OCI-LY1 (cell line): ENCODE measurements around the gene ZYG11B.
A peak's percentile ranks its signal among the peaks of the same experiment; 100 is the strongest.

Experiments used
- H2AFZ ChIP-seq: fragments of 200-600 bp; sonication (generic), shearing (Covaris generic); 2 replicates; pipeline ENCODE4 v1.6.0; 2014; ENCODE audit warnings: antibody characterized with exemption, mild to moderate bottlenecking, low read length
- H3F3A ChIP-seq: fragments of 200-600 bp; sonication (generic), shearing (Covaris generic); 2 replicates; pipeline ENCODE4 v1.6.0; 2014; ENCODE audit warnings: mild to moderate bottlenecking, antibody characterized with exemption, low read length, moderate library complexity; ENCODE audit not compliant: insufficient read depth
- H3K27ac ChIP-seq: fragments of 200-600 bp; sonication (generic); 2 replicates; pipeline ENCODE4 v1.5.1; 2014; ENCODE audit warnings: low read length, mixed run types, mild to moderate bottlenecking, low read depth; ENCODE audit not compliant: poor library complexity, severe bottlenecking
- H3K27me3 ChIP-seq: fragments of 200-600 bp; sonication (generic); 2 replicates; pipeline ENCODE4 v1.6.0; 2014; ENCODE audit warnings: antibody characterized with exemption, mild to moderate bottlenecking, low read length, moderate library complexity; ENCODE audit not compliant: insufficient read depth
- H3K36me3 ChIP-seq: fragments of 200-600 bp; sonication (generic); 2 replicates; pipeline ENCODE4 v1.6.1; 2014; ENCODE audit warnings: mild to moderate bottlenecking, antibody characterized with exemption, low read length, moderate library complexity, mixed read lengths; ENCODE audit not compliant: insufficient read depth
- H3K4me1 ChIP-seq: fragments of 200-600 bp; sonication (generic); 2 replicates; pipeline ENCODE4 v1.5.1; 2014; ENCODE audit warnings: mild to moderate bottlenecking, low read length, moderate library complexity; ENCODE audit not compliant: insufficient read depth, severe bottlenecking
- H3K4me2 ChIP-seq: fragments of 200-600 bp; sonication (generic), shearing (Covaris generic); 2 replicates; pipeline ENCODE4 v1.6.1; 2014; ENCODE audit warnings: low read length
- H3K4me3 ChIP-seq: fragments of 200-600 bp; sonication (generic); 2 replicates; pipeline ENCODE4 v1.5.1; 2014; ENCODE audit warnings: low read length, low read depth, mild to moderate bottlenecking, mixed read lengths; ENCODE audit not compliant: poor library complexity, severe bottlenecking
- H3K79me2 ChIP-seq: fragments of 200-600 bp; shearing (Covaris generic); 2 replicates; pipeline ENCODE4 v1.6.1; 2016; ENCODE audit warnings: mixed run types, low read length, mixed read lengths; ENCODE audit not compliant: insufficient read depth
- H3K9ac ChIP-seq: fragments of 200-600 bp; sonication (generic), shearing (Covaris generic); 2 replicates; pipeline ENCODE4 v1.6.1; 2014; ENCODE audit warnings: mild to moderate bottlenecking, low read length, mixed read lengths
- H3K9me2 ChIP-seq: fragments of 200-600 bp; sonication (generic), shearing (Covaris generic); 2 replicates; pipeline ENCODE4 v1.6.1; 2014; ENCODE audit warnings: low read depth, mild to moderate bottlenecking, low read length, mixed read lengths
- H3K9me3 ChIP-seq: fragments of 200-600 bp; shearing (Covaris generic); 2 replicates; pipeline ENCODE4 v1.6.1; 2014; ENCODE audit warnings: low read length, mixed read lengths
- H4K20me1 ChIP-seq: fragments of 200-600 bp; sonication (generic), shearing (Covaris generic); 2 replicates; pipeline ENCODE4 v1.6.0; 2016; ENCODE audit warnings: mild to moderate bottlenecking, low read length; ENCODE audit not compliant: insufficient read depth
- EZH2 ChIP-seq: fragments of 200-600 bp; sonication (generic), shearing (Covaris generic); IDR thresholded peaks from 2 replicates; pipeline ENCODE4 v1.8.0; 2017; ENCODE audit warnings: borderline replicate concordance, mixed run types, mild to moderate bottlenecking, antibody characterized with exemption, low read length, moderate library complexity, mixed read lengths
- TF ChIP-seq, protein P1 (sequence below): fragments of 200-600 bp; sonication (generic), shearing (Covaris generic); IDR thresholded peaks from 2 replicates; pipeline ENCODE4 v1.5.1; 2017; ENCODE audit warnings: mild to moderate bottlenecking, antibody characterized with exemption, low read length, moderate library complexity, mixed read lengths

ZYG11B gene

DNA sequence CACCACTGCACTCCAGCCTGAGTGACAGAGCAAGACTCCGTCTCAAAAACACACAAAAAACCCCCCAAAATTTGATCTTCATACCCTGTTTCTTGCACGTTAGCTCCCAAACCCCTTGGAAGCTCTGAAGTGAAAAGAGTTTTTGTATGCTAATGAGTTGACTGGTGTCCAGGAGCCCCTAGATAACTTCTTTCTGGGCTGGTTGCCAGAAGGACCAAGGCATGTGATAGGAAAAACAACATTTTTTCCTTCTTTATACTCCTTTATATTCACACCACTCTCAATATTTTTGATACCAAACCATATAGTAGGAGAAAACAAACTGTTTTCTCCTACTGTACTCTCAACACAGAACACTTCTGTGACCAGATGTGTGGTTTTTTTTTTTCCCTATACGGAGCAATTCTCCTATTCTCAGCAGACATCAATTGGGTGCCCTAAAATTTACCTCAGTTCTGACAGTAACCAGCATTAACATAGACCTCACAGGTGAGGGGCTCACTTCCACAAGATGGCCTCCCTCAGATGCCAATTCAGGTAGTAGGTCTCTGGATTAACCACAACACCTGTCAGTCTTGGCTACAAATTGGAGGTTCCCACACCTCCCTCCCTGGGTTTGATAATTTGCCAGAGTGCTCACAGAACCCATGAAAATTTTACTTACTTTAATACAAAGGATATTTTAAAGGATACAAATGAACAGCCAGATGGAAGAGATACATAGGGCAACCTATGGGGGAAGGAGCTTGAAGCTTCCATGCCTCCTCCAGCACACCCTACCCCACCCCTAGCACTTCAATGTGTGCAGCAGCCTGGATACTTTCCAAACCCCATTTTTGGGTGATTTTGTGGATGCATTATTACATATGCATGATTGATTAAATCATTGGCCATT, 25.6 kb downstream of the ZYG11B start:
- Histone ChIP-seq H3F3A (no peaks in the 10 kb centered on the region; the same call in 1 of the 2 replicates), H3K9ac (no peak overlapping the region), H3K9me2 (no peaks in the 10 kb centered on the region), H3K27ac (peak overlapping the region; percentile 4), H3K4me3 (no peak overlapping the region), H3K79me2 (no peaks in the 10 kb centered on the region), H3K36me3 (no peaks in the 10 kb centered on the region), H2AFZ (no peak overlapping the region), H3K27me3 (no peaks in the 10 kb centered on the region), H3K9me3 (no peaks in the 10 kb centered on the region), H3K4me1 (peaks cover 22% of the 10 kb centered on the region), H3K4me2 (no peak overlapping the region), H4K20me1 (no peaks in the 10 kb centered on the region)
- TF ChIP-seq, protein P1, sequence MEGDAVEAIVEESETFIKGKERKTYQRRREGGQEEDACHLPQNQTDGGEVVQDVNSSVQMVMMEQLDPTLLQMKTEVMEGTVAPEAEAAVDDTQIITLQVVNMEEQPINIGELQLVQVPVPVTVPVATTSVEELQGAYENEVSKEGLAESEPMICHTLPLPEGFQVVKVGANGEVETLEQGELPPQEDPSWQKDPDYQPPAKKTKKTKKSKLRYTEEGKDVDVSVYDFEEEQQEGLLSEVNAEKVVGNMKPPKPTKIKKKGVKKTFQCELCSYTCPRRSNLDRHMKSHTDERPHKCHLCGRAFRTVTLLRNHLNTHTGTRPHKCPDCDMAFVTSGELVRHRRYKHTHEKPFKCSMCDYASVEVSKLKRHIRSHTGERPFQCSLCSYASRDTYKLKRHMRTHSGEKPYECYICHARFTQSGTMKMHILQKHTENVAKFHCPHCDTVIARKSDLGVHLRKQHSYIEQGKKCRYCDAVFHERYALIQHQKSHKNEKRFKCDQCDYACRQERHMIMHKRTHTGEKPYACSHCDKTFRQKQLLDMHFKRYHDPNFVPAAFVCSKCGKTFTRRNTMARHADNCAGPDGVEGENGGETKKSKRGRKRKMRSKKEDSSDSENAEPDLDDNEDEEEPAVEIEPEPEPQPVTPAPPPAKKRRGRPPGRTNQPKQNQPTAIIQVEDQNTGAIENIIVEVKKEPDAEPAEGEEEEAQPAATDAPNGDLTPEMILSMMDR, result no peak
- TF ChIP-seq EZH2, result no peak

DNA sequence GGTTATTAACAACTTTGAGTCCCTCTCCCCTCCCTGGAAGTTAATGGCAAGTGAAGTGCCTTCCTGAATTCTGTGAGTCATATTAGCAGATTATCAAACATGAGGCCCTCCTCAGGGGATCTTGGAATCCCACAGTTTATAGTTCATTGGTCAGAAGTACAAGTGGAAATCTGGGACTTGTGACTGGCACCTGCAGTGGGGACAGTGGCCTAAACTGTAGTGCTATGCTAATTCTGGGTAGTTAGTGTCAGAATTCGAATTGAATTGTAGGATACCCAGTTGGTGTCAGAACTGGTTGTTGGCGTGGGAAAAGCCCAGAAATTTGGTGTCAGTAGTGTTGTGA, 26.2 kb downstream of the ZYG11B start:
- H4K20me1 ChIP-seq, result no peaks in the 10 kb centered on the region
- no peak overlapping the region for H3K4me3 ChIP-seq
- H3F3A ChIP-seq, result no peaks in the 10 kb centered on the region
- H3K9ac ChIP-seq, result no peak overlapping the region
- TF ChIP-seq, protein P1, result no peak
- no peak for TF ChIP-seq EZH2
- H3K9me3 ChIP-seq, result no peaks in the 10 kb centered on the region
- H3K9me2 ChIP-seq, result no peaks in the 10 kb centered on the region
- H3K36me3 ChIP-seq, result 0 out of 2 replicates have a peak, but pooled peaks cover 2% of the 10 kb centered on the region
- H3K27me3 ChIP-seq, result no peaks in the 10 kb centered on the region
- H3K4me2 ChIP-seq, result no peak overlapping the region
- no peak overlapping the region for H3K27ac ChIP-seq
- H3K4me1 ChIP-seq, result peaks cover 22% of the 10 kb centered on the region
- H3K79me2 ChIP-seq, result no peaks in the 10 kb centered on the region
- no peak overlapping the region for H2AFZ ChIP-seq

DNA sequence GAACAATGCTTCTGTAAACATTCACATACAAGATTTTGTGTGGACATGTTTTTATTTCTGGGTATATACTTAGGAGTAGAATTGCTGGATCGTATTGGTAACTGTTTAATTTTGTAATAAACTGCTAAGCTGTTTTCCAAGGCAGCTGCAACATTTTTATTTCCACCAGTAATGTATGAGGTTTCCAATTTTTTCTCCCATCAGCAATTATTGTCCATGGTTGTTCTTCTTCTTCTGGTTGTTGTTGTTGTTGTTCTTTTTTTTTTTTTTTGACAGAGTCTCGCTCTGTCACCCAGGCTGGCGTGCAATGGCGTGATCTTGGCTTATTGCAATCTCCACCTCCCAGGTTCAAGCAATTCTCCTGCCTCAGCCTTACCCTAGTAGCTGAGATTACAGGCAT, 26.9 kb downstream of the ZYG11B start:
- Histone ChIP-seq H3K9me3 (no peaks in the 10 kb centered on the region), H3K4me2 (no peak overlapping the region), H3K27ac (no peak overlapping the region), H2AFZ (no peak overlapping the region), H3K36me3 (0 out of 2 replicates have a peak, but pooled peaks cover 4% of the 10 kb centered on the region), H3F3A (no peaks in the 10 kb centered on the region), H3K9ac (no peak overlapping the region), H3K4me1 (peaks cover 22% of the 10 kb centered on the region), H3K27me3 (no peaks in the 10 kb centered on the region), H3K9me2 (no peaks in the 10 kb centered on the region), H4K20me1 (no peaks in the 10 kb centered on the region), H3K4me3 (no peak overlapping the region), H3K79me2 (no peaks in the 10 kb centered on the region)
- TF ChIP-seq, protein P1, result no peak
- no peak for TF ChIP-seq EZH2
